SU-DHL-6 (cell line): ENCODE data around the gene PGF.

Experiments
- H2AFZ ChIP-seq: fragments of 200-600 bp; sonication (generic); 2 replicates; pipeline ENCODE4 v1.6.1; 2014; ENCODE audit warnings: low read depth, mild to moderate bottlenecking, moderate library complexity, mixed read lengths, antibody characterized with exemption, low read length; ENCODE audit not compliant: severe bottlenecking
- H3F3A ChIP-seq: fragments of 200-600 bp; shearing (Covaris generic); 2 replicates; pipeline ENCODE4 v1.6.0; 2016; ENCODE audit warnings: antibody characterized with exemption, mild to moderate bottlenecking; ENCODE audit not compliant: insufficient read depth
- H3K27ac ChIP-seq: fragments of 200-600 bp; sonication (generic); 2 replicates; pipeline ENCODE4 v1.5.1; 2016; ENCODE audit warnings: low read depth, mild to moderate bottlenecking, low read length, moderate library complexity, mixed read lengths
- H3K27me3 ChIP-seq: fragments of 200-600 bp; sonication (generic), shearing (Covaris generic); 2 replicates; pipeline ENCODE4 v1.6.0; 2014; ENCODE audit warnings: mild to moderate bottlenecking, low read length
- H3K36me3 ChIP-seq: fragments of 200-600 bp; sonication (generic); 2 replicates; pipeline ENCODE4 v1.6.1; 2014; ENCODE audit warnings: mild to moderate bottlenecking, low read length, mixed read lengths
- H3K4me2 ChIP-seq: fragments of 300-600, 200-600 bp; shearing (Covaris generic), sonication (generic); 2 replicates; pipeline ENCODE4 v1.6.0; 2014; ENCODE audit warnings: low read length, low read depth, mild to moderate bottlenecking; ENCODE audit not compliant: poor library complexity, severe bottlenecking
- H3K4me3 ChIP-seq: fragments of 200-600 bp; sonication (generic); 2 replicates; pipeline ENCODE4 v1.5.1; 2014; ENCODE audit warnings: antibody characterized with exemption, low read length, mild to moderate bottlenecking, mixed read lengths; ENCODE audit not compliant: insufficient read depth, poor library complexity, severe bottlenecking
- H3K79me2 ChIP-seq: fragments of 200-600 bp; sonication (generic); 2 replicates; pipeline ENCODE4 v1.6.1; 2014; ENCODE audit warnings: mild to moderate bottlenecking, low read length, moderate library complexity; ENCODE audit not compliant: insufficient read depth
- H3K9ac ChIP-seq: fragments of 200-600 bp; sonication (generic); 2 replicates; pipeline ENCODE4 v1.7.0; 2014; ENCODE audit warnings: mild to moderate bottlenecking, low read length
- H3K9me2 ChIP-seq: fragments of 200-600 bp; sonication (generic); replicated peaks from 2 replicates; pipeline ENCODE4 v1.6.1; 2014; ENCODE audit warnings: low read length; ENCODE audit not compliant: insufficient read depth
- H3K9me3 ChIP-seq: fragments of 200-600 bp; sonication (generic); 2 replicates; pipeline ENCODE4 v1.6.1; 2014; ENCODE audit warnings: low read length, mixed read lengths; ENCODE audit not compliant: insufficient read depth
- H4K20me1 ChIP-seq: fragments of 200-600 bp; sonication (generic); 2 replicates; pipeline ENCODE4 v1.6.1; 2014; ENCODE audit warnings: low read depth, mild to moderate bottlenecking, antibody characterized with exemption, low read length, moderate library complexity, mixed read lengths
- CTCF ChIP-seq: fragments of 200-600 bp; sonication (generic); IDR thresholded peaks from one replicate; pipeline ENCODE4 v1.5.1; 2017; ENCODE audit warnings: antibody characterized with exemption, mild to moderate bottlenecking, low read length, moderate library complexity; ENCODE audit not compliant: insufficient read depth, poor library complexity, severe bottlenecking
- EZH2phosphoT487 ChIP-seq: fragments of 200-600 bp; sonication (generic), shearing (Covaris generic); conservative IDR thresholded peaks from 2 replicates; pipeline ENCODE4 v1.6.1; 2018; ENCODE audit warnings: mild to moderate bottlenecking, antibody characterized with exemption, low read length, moderate library complexity, mixed read lengths

Gene PGF

GRCh38 chr14:74893614-74894091 lies 61.7 kb downstream of the PGF start:
- Histone ChIP-seq H4K20me1 (no peaks in the 10 kb centered on the region), H3K27me3 (no peaks in the 10 kb centered on the region), H3K27ac (no peak overlapping the region), H3K4me2 (no peak overlapping the region), H3K79me2 (peaks cover 5% of the 10 kb centered on the region; the same call in 1 of the 2 replicates), H3K4me3 (no peak overlapping the region), H3K9me2 (no peaks in the 10 kb centered on the region), H3K9ac (no peak overlapping the region), H3F3A (no peaks in the 10 kb centered on the region), H2AFZ (no peak overlapping the region), H3K9me3 (no peaks in the 10 kb centered on the region), H3K36me3 (peaks cover 49% of the 10 kb centered on the region)
- TF ChIP-seq CTCF (no peak), EZH2phosphoT487 (no peak)

GRCh38 chr14:74892745-74893144 lies 62.7 kb downstream of the PGF start:
- Histone ChIP-seq H4K20me1 (no peaks in the 10 kb centered on the region; the same call in 1 of the 2 replicates), H3K9ac (no peak overlapping the region), H3K9me3 (no peaks in the 10 kb centered on the region), H3K79me2 (peaks cover 14% of the 10 kb centered on the region), H3K4me3 (no peak overlapping the region), H2AFZ (no peak overlapping the region), H3K27ac (no peak overlapping the region), H3K4me2 (no peak overlapping the region), H3K27me3 (no peaks in the 10 kb centered on the region), H3F3A (no peaks in the 10 kb centered on the region), H3K9me2 (no peaks in the 10 kb centered on the region), H3K36me3 (peaks cover 46% of the 10 kb centered on the region)
- TF ChIP-seq EZH2phosphoT487 (no peak), CTCF (no peak)

GRCh38 chr14:74891870-74892269 lies 63.5 kb downstream of the PGF start:
- Histone ChIP-seq H3K4me3 (no peak overlapping the region), H3F3A (no peaks in the 10 kb centered on the region; the same call in 1 of the 2 replicates), H3K9ac (no peak overlapping the region), H3K36me3 (peaks cover 44% of the 10 kb centered on the region), H3K27me3 (no peaks in the 10 kb centered on the region), H3K4me2 (no peak overlapping the region), H3K27ac (no peak overlapping the region), H3K79me2 (peaks cover 21% of the 10 kb centered on the region), H4K20me1 (no peaks in the 10 kb centered on the region; the same call in 1 of the 2 replicates), H3K9me2 (no peaks in the 10 kb centered on the region), H3K9me3 (no peaks in the 10 kb centered on the region), H2AFZ (no peak overlapping the region)
- no peak for TF ChIP-seq EZH2phosphoT487
- TF ChIP-seq CTCF = no peak
